Stimulated activated CD8-positive, alpha-beta memory T cell treated with anti-CD3 and anti-CD28 coated beads, Interleukin-2, amount 100 ng/mL, for 1 hour (primary cell): ENCODE data around the gene MAD1L1.

Source experiments
- DNase-seq, 2 donors: peaks; one replicate each; pipeline ENCODE4 v3.0.0-alpha.2; 2020; ENCODE audit warnings: low read depth in 2 of 2

The MAD1L1 gene

DNA sequence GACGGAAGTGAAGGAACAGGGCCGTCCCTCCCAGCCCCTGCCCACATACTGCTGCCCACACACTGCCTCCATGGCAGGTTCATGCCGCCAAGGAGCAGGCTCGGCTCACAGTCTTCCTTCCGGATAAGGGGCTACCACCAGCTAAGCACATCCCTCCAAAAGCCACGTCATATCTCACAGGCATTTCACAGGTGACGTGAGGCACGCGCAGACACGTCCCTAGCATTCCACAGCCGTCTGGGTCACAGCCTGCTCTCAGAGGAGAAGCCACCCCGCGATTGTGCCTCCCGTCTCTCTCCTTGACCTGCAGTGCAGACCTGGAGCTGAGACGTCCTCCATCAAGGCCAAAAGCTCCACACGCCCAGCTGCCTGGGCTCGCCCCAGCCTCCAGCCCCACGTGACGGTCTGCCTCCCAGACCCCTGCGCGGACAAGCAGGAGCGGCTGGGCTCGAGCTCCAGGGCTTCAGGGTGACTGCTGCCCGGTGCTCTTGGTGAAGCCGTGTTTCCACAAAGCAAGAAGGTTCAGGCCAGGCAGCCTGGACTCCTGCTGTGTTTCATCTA is 114.0 kb downstream of the MAD1L1 start:
- no peak for DNase-seq

DNA sequence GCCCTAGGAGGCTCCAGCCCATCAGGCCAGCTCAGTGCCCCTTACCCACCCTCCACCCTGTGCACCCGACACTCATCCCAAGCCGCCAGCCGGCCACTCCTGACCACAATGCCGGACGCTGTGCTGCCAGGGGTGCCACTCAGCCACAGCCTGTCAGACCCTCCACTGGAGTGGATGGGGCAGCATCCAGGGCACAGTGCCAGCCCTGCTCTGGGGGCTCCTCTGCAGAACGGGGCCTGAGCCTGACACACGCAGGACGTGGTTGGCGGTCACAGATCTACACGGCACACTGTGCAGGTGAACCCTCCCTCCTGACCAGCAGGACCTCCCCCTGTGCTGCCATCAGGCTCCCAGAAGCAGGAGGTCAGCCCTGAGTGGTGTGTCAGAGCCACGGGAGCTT is 114.7 kb downstream of the MAD1L1 start:
- DNase-seq: no peak

- DNase-seq: no peak
These were observed 115.1 kb downstream of the MAD1L1 start for GRCh38 chr7:2117646-2118045.

- DNase-seq: no peak
These were observed 115.7 kb downstream of the MAD1L1 start for GRCh38 chr7:2116989-2117591.

DNA sequence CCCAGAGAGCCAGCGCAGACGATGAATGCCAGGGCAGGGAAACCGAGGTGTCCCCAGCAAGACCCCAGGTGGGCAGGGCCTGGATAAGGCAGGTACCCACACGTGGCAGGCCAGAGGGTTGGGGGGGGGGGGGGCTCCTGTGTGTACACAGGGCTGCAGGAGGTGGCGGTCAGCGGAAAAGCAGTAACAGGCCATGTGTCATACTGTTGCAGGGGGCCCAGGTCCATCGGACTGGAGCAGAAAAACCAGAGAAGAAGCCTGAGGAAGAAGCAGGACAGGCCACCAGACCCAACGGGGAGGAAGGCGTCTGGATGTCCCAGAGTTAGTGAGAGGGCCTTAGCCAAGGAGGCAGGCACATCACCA is 116.3 kb downstream of the MAD1L1 start:
- no peak for DNase-seq

DNA sequence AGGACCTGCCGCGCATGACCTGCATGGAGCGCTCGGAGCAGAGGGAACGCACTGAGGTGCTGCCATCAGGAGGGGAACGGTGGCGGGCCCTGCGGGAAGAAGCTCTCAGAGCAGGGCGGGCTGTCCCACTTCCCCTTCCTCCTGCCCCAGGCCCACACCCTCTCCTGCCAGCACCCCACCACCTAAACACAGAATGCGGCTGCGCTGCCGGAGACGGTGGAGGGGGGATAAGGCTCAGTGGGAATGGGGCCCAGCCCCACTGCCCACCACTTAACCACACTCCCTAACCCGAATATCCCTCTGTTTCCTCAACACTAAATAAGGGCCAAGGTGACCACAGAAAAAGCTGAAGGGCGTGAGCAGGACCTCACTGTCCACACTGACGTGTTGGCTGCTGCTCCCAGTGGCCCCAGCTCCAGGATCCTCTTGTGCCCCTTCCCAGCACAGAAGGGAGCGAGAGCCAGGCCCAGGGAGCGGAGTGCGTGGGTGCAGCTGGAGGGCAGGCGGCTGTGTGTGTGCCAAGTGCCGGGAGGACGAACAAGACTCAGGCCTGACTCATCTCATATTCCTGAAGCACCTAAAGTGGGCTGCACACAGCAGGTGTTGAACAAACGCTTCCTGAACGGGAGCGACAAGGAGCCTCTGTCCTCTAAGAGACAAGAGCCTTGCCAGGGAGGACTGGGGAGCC is 116.8 kb downstream of the MAD1L1 start:
- DNase-seq: no peak

GRCh38 chr7:2114926-2115759 is 117.6 kb downstream of the MAD1L1 start:
- DNase-seq: no peak

- no peak for DNase-seq
These were observed 118.7 kb downstream of the MAD1L1 start for GRCh38 chr7:2114052-2114451.

- no peak for DNase-seq
These were observed 120.2 kb downstream of the MAD1L1 start for GRCh38 chr7:2112261-2113198.

DNA sequence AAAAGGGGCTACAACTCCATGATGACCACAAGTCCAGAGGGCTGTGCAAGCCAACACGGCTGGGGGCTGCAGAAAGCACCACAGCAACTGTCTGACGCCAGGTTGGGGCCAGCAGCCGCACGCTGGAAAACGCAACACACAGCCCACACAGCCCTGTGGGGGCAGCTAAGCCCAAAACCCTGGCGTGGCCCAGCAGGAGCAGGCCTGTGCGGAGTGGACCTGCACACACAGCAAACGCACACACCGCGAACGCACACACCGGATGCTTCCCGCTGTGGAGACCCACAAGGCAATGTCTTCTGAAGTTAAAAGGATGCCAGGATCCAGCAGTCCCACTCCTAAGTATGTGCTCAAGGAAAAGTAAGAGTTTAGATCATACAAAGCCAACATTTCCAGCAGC is 121.2 kb downstream of the MAD1L1 start:
- DNase-seq: no peak

GRCh38 chr7:2110610-2111396 is 121.9 kb downstream of the MAD1L1 start:
- DNase-seq: no peak

GRCh38 chr7:2109936-2110609 is 122.7 kb downstream of the MAD1L1 start:
- DNase-seq: no peak

DNA sequence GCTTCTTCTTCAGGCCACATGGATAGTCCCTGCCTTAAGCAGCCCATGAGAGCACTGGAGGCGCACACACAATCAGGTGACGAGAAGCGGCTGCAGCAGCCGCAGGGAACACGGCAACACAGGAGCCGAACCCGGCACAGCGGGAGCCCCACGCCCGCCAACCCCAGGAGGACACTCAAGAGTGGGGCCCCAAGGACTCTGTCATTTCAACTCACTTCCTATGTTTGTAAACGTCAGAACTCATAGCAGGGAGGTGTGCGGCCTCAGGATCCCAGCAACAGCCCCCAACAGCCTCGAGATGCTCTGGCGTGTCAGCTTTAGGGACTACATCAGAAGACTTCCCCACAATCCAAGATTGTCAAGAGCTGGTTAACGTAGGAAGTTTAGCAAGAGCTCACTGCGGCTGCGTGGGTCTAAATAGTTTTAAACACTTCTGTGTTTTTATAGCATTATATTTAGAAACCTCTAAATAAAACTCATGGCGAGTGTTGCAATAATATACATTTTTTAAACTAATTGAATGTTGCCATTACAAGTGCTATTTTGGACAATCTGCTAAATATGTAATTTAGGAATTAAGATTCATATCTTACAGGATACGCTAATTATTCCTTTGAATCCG is 123.4 kb downstream of the MAD1L1 start:
- DNase-seq: no peak

DNA sequence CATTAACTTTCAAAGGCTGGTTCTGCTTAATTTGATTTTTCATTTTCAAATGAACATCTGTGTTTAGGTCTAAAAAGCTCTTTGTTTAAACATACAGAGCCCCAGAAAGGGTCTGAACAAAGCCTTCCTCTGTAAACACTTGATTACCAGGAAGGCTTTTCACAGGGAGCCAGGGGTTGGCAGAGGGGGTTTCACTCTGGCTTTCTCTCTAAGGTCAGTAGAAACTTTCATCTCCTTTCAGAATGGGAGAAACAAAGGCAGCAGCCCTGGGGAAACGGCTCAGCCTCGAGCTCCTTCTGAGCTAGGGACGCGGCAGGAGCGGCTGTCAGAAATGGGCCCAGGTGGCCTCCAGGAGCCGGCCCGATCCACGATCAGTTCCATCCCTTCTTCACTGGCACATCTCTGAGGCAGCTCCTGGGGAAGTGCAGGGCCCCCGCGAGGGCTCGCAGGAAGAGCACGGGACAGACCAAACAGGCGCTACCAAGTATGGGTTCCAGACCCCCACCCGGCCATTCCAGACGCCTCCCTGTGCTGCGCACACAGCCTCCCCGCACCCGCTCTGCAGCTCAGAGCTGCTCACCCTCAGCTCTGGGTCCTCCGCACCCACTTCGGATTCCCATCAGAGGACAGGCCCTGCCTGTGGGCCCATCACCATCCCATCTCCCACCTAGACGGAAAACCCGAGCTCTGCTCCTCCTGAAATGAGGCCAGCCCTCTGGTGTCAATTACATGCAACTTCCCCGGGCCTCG is 124.1 kb downstream of the MAD1L1 start:
- DNase-seq: no peak

- no peak for DNase-seq
These were observed 124.7 kb downstream of the MAD1L1 start for GRCh38 chr7:2108071-2108455.

DNA sequence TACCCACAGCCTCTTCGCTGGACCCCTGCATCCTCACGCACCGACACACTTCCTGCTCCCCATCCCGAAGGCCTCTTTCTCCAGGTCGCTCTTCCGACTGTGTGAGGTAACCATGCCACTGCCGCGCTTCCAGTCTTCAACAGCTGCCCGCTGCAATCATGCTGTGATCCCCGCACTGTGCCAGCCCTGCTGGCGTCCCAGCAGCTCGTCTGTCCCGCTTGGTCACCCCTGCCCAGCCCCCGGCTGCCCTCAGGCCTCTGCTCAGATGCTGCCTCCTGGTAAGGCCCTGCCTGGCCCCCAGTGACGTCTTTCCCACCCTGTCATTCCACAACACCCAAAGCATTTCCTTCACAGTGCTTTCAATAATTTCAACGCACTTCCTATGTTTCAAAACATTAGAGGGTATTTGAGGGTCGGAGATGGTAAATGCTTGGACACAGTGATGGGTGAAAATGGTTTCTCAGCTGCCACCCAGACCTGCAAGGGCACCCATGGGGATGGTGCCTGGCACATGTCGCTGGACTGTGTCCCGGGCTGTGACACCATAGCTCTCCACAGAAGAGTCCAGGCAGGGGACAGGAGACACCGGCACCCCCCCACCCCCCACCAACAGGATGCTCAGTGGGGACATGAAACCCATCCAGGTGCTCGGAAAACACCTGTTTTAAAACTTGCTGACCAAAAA is 125.2 kb downstream of the MAD1L1 start:
- no peak for DNase-seq

DNA sequence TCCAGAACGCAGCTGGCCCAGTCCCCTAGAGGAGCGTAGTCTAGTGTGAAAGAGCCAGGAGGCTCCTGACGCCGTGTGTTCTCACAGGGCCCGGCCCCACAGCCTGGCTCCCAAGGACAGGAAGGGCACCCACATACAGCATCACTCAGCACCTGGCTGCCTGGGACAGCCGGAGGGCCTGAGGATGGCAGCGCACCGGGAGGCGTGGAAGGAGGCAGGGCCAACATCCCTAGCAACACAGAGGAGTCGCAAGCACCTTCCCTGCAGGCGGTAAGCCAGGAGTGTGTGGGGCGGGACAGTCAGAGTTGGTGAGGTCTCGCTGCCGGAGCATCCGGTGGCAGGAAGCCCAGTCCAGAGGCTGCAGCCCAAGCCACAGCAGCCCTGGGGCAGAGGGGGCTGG is 125.8 kb downstream of the MAD1L1 start:
- no peak for DNase-seq

- no peak for DNase-seq
These were observed 126.3 kb downstream of the MAD1L1 start for GRCh38 chr7:2106440-2106839.
